ENCODE data around the gene NTRK2. TPM values are rescaled to one million over a fixed set of nuclear protein-coding genes. Genes with fewer than 3 reads are reported as not detected.

NTRK2 gene
- total and polyA plus RNA-seq, 4 donors = 0.26 to 1.4 (median 0.56) TPM

DNA sequence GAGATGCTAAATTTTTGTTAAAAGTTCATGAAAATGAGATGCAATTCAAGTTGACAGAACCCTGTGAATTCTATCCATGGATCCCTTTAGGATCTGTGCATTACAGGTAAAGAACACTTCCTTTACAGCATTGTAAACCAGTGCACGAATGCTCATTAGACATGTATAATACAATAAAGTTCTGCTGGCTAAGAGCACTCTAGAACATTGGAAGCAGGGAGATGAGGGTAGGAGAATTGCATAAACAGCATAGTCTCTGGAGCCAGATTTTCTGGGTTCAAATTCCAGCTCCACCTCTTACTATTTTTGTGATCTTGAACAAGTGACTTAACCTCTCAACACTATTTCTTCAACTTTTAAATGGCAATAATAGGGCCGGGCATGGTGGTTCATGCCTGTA is 300.2 kb downstream of the NTRK2 start:
- no peaks in the 10 kb centered on the region for H3K4me1 ChIP-seq (ENCODE audit: control insufficient read depth in 4 of 4, insufficient read depth in 4 of 4, low read length in 3 of 4)
- no peak overlapping the region for H3K4me3 ChIP-seq (ENCODE audit: low read depth in 1 of 3, low read length in 3 of 3)
- TF ChIP-seq RAD21 (IDR thresholded peaks at IDR 0.05) (no peak), YY1 (IDR thresholded peaks at IDR 0.05) (no peak), FOXA2 (IDR thresholded peaks at IDR 0.05) (no peak), TAF1 (conservative IDR thresholded peaks at IDR 0.05) (no peak), GABPA (IDR thresholded peaks at IDR 0.05 in 1 of 2, conservative IDR thresholded peaks at IDR 0.05 in 1 of 2) (no peak)
- H3K27me3 ChIP-seq (ENCODE audit: control insufficient read depth in 4 of 4, insufficient read depth in 4 of 4, low read length in 3 of 4) = peaks cover 0 to 8% (median 0%) of the 10 kb centered on the region in 4 donors
- DNase-seq (ENCODE audit: low spot score) = no peak
- H3K9me3 ChIP-seq (ENCODE audit: control insufficient read depth in 4 of 4, low read length in 3 of 4) = no peaks in the 10 kb centered on the region
- H3K36me3 ChIP-seq (ENCODE audit: control insufficient read depth in 4 of 4, insufficient read depth in 3 of 4, low read depth in 1 of 4, low read length in 3 of 4) = no peaks in the 10 kb centered on the region
- no peak overlapping the region for H3K27ac ChIP-seq (ENCODE audit: low read depth in 1 of 2, low read length in 2 of 2)
- 79% methylated on average over 2 of the region's 2 CpGs for WGBS
- H3K9ac ChIP-seq (ENCODE audit: low read depth in 1 of 2, low read length in 2 of 2) = no peak overlapping the region

DNA sequence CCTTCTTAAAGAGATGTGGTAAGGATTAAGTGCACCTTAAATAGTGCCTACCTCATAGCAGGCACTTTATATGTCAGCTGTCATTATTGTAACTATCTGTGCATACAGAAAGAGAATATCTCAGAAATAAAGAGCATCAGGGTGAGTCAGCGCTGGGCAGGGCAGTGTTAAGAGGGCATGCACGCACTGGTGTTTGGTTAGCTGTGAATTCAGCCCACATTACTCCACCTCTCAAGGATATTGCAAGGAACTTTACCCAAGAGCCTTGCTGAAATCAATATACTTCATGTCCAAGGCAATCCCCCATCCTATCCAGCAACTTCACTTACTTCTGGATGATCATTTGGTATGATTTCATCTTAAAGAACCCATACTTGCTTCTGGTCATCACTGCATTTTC is 300.9 kb downstream of the NTRK2 start:
- TF ChIP-seq RAD21 (IDR thresholded peaks at IDR 0.05) = no peak
- no peak for TF ChIP-seq RXRA (IDR thresholded peaks at IDR 0.05)
- no peak for TF ChIP-seq HNF4A (conservative IDR thresholded peaks at IDR 0.05)
- TF ChIP-seq JUND (IDR thresholded peaks at IDR 0.05) = no peak
- TF ChIP-seq TAF1 (conservative IDR thresholded peaks at IDR 0.05) = no peak
- TF ChIP-seq GABPA (IDR thresholded peaks at IDR 0.05 in 1 of 2, conservative IDR thresholded peaks at IDR 0.05 in 1 of 2) = no peak
- TF ChIP-seq, protein P1, sequence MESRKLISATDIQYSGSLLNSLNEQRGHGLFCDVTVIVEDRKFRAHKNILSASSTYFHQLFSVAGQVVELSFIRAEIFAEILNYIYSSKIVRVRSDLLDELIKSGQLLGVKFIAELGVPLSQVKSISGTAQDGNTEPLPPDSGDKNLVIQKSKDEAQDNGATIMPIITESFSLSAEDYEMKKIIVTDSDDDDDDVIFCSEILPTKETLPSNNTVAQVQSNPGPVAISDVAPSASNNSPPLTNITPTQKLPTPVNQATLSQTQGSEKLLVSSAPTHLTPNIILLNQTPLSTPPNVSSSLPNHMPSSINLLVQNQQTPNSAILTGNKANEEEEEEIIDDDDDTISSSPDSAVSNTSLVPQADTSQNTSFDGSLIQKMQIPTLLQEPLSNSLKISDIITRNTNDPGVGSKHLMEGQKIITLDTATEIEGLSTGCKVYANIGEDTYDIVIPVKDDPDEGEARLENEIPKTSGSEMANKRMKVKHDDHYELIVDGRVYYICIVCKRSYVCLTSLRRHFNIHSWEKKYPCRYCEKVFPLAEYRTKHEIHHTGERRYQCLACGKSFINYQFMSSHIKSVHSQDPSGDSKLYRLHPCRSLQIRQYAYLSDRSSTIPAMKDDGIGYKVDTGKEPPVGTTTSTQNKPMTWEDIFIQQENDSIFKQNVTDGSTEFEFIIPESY (IDR thresholded peaks at IDR 0.05) = no peak
- no peak for TF ChIP-seq FOXA1 (IDR thresholded peaks at IDR 0.05)
- TF ChIP-seq, protein P2, sequence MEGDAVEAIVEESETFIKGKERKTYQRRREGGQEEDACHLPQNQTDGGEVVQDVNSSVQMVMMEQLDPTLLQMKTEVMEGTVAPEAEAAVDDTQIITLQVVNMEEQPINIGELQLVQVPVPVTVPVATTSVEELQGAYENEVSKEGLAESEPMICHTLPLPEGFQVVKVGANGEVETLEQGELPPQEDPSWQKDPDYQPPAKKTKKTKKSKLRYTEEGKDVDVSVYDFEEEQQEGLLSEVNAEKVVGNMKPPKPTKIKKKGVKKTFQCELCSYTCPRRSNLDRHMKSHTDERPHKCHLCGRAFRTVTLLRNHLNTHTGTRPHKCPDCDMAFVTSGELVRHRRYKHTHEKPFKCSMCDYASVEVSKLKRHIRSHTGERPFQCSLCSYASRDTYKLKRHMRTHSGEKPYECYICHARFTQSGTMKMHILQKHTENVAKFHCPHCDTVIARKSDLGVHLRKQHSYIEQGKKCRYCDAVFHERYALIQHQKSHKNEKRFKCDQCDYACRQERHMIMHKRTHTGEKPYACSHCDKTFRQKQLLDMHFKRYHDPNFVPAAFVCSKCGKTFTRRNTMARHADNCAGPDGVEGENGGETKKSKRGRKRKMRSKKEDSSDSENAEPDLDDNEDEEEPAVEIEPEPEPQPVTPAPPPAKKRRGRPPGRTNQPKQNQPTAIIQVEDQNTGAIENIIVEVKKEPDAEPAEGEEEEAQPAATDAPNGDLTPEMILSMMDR (IDR thresholded peaks at IDR 0.05; ENCODE audit: low read depth, low read length, missing input control) = no peak
- no peak for TF ChIP-seq YY1 (IDR thresholded peaks at IDR 0.05)
- WGBS = 63% methylated on average over 2 of the region's 2 CpGs
- H3K27me3 ChIP-seq (ENCODE audit: control insufficient read depth in 4 of 4, insufficient read depth in 4 of 4, low read length in 3 of 4) = peaks cover 0 to 8% (median 0%) of the 10 kb centered on the region in 4 donors
- no peak overlapping the region for H3K9ac ChIP-seq (ENCODE audit: low read depth in 1 of 2, low read length in 2 of 2)
- no peaks in the 10 kb centered on the region for H3K36me3 ChIP-seq (ENCODE audit: control insufficient read depth in 4 of 4, insufficient read depth in 3 of 4, low read depth in 1 of 4, low read length in 3 of 4)
- no peaks in the 10 kb centered on the region for H3K4me1 ChIP-seq (ENCODE audit: control insufficient read depth in 4 of 4, insufficient read depth in 4 of 4, low read length in 3 of 4)
- DNase-seq (ENCODE audit: low spot score) = no peak
- no peaks in the 10 kb centered on the region for H3K9me3 ChIP-seq (ENCODE audit: control insufficient read depth in 4 of 4, low read length in 3 of 4)
- H3K27ac ChIP-seq (ENCODE audit: low read depth in 1 of 2, low read length in 2 of 2) = no peak overlapping the region
- no peak overlapping the region for H3K4me3 ChIP-seq (ENCODE audit: low read depth in 1 of 3, low read length in 3 of 3)

DNA sequence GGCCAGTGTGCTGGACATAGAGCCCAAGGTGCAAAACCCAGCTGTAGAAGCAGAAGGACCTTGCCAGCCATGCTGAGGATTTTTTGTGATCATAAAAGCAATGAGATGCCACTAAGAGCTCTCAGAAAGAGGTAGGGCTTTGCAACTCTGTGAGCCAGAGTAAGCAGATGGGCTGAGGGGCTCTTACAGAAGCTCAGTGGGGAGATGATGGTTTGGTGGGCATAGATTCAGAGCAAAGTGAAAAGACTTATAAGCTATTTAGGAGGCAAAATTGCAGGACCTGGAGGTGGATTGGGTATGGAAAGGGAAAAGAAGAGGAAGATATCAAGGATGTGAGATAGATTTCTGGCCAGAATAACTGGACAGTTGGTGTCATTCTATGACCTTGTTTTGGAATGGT is 302.0 kb downstream of the NTRK2 start:
- H3K36me3 ChIP-seq (ENCODE audit: control insufficient read depth in 4 of 4, insufficient read depth in 3 of 4, low read depth in 1 of 4, low read length in 3 of 4) = no peaks in the 10 kb centered on the region
- H3K9ac ChIP-seq (ENCODE audit: low read depth in 1 of 2, low read length in 2 of 2) = no peak overlapping the region
- H3K9me3 ChIP-seq (ENCODE audit: control insufficient read depth in 4 of 4, low read length in 3 of 4) = no peaks in the 10 kb centered on the region
- H3K27ac ChIP-seq (ENCODE audit: low read depth in 1 of 2, low read length in 2 of 2) = no peak overlapping the region
- H3K27me3 ChIP-seq (ENCODE audit: control insufficient read depth in 4 of 4, insufficient read depth in 4 of 4, low read length in 3 of 4) = peaks cover 0 to 8% (median 0%) of the 10 kb centered on the region in 4 donors
- no peak overlapping the region for H3K4me3 ChIP-seq (ENCODE audit: low read depth in 1 of 3, low read length in 3 of 3)
- no peaks in the 10 kb centered on the region for H3K4me1 ChIP-seq (ENCODE audit: control insufficient read depth in 4 of 4, insufficient read depth in 4 of 4, low read length in 3 of 4)
- no peak for DNase-seq (ENCODE audit: low spot score)
- TF ChIP-seq TAF1 (conservative IDR thresholded peaks at IDR 0.05) (no peak), GABPA (IDR thresholded peaks at IDR 0.05 in 1 of 2, conservative IDR thresholded peaks at IDR 0.05 in 1 of 2) (no peak), JUND (IDR thresholded peaks at IDR 0.05) (no peak), FOXA1 (IDR thresholded peaks at IDR 0.05) (no peak), HNF4A (conservative IDR thresholded peaks at IDR 0.05) (no peak), SP1 (IDR thresholded peaks at IDR 0.05) (no peak), EGR1 (IDR thresholded peaks at IDR 0.05; ENCODE audit: low read depth in 2 of 2) (no peak), HNF4G (IDR thresholded peaks at IDR 0.05) (no peak), YY1 (IDR thresholded peaks at IDR 0.05) (no peak)
- TF ChIP-seq, protein P2 (IDR thresholded peaks at IDR 0.05; ENCODE audit: low read depth, low read length, missing input control) = no peak
- TF ChIP-seq, protein P3, sequence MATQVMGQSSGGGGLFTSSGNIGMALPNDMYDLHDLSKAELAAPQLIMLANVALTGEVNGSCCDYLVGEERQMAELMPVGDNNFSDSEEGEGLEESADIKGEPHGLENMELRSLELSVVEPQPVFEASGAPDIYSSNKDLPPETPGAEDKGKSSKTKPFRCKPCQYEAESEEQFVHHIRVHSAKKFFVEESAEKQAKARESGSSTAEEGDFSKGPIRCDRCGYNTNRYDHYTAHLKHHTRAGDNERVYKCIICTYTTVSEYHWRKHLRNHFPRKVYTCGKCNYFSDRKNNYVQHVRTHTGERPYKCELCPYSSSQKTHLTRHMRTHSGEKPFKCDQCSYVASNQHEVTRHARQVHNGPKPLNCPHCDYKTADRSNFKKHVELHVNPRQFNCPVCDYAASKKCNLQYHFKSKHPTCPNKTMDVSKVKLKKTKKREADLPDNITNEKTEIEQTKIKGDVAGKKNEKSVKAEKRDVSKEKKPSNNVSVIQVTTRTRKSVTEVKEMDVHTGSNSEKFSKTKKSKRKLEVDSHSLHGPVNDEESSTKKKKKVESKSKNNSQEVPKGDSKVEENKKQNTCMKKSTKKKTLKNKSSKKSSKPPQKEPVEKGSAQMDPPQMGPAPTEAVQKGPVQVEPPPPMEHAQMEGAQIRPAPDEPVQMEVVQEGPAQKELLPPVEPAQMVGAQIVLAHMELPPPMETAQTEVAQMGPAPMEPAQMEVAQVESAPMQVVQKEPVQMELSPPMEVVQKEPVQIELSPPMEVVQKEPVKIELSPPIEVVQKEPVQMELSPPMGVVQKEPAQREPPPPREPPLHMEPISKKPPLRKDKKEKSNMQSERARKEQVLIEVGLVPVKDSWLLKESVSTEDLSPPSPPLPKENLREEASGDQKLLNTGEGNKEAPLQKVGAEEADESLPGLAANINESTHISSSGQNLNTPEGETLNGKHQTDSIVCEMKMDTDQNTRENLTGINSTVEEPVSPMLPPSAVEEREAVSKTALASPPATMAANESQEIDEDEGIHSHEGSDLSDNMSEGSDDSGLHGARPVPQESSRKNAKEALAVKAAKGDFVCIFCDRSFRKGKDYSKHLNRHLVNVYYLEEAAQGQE (IDR thresholded peaks at IDR 0.05) = no peak
- TF ChIP-seq, protein P4, sequence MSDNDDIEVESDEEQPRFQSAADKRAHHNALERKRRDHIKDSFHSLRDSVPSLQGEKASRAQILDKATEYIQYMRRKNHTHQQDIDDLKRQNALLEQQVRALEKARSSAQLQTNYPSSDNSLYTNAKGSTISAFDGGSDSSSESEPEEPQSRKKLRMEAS (IDR thresholded peaks at IDR 0.05) = no peak
